PC-3 (cell line): ENCODE measurements around the gene USP40. TPM values are rescaled to one million over a fixed set of nuclear protein-coding genes. Genes with fewer than 3 reads are reported as not detected.

Experiments
- ATAC-seq: fragments of 200-7000 bp; cut with Tn5 transposase; 2 replicates; pipeline ENCODE4 v1.9.1; 2020; ENCODE audit warnings: mild to moderate bottlenecking, moderate library complexity
- BruUV-seq: library from RNA; stranded (reverse); fragments of 400-500 nt; replicated peaks from 2 replicates; lab custom pipeline; 2021; lab: Mats Ljungman, UMichigan
- CTCF ChIA-PET: fragments of 300-600 bp; sonication (Branson Sonifier 250); formaldehyde crosslinking; loops from one replicate; lab custom pipeline; 2022; ENCODE audit warnings: antibody characterized with exemption; lab: Charles Lee
- POLR2A ChIA-PET: fragments of 300-600 bp; sonication (Branson Sonifier 250); formaldehyde crosslinking; loops from one replicate; lab custom pipeline; 2022; ENCODE audit warnings: antibody characterized with exemption; ENCODE audit not compliant: unreplicated experiment; lab: Charles Lee
- DNase-seq: peaks from one replicate; pipeline ENCODE4 v3.0.0-alpha.2; 2015
- H2AFZ ChIP-seq: fragments of 300-600 bp; sonication (generic); 2 replicates; pipeline ENCODE4 v1.6.0; 2016; ENCODE audit warnings: antibody characterized with exemption, low read length
- H3F3A ChIP-seq: fragments of 300-600 bp; sonication (generic); one replicate; pipeline ENCODE4 v1.6.0; 2017; ENCODE audit warnings: antibody characterized with exemption, low read length, control low read depth, mild to moderate bottlenecking; ENCODE audit not compliant: unreplicated experiment
- H3K27ac ChIP-seq: fragments of 300-600 bp; sonication (generic); 2 replicates; pipeline ENCODE4 v1.5.1; 2016; ENCODE audit warnings: mild to moderate bottlenecking, low read length
- H3K27me3 ChIP-seq: fragments of 300-600 bp; sonication (generic); 2 replicates; pipeline ENCODE4 v1.6.1; 2016; ENCODE audit warnings: low read length, mixed read lengths
- H3K36me3 ChIP-seq: fragments of 300-600 bp; sonication (generic); 2 replicates; pipeline ENCODE4 v1.6.1; 2016; ENCODE audit warnings: low read depth, mixed run types, low read length, mixed read lengths
- H3K4me1 ChIP-seq: fragments of 300-600 bp; sonication (generic); 2 replicates; pipeline ENCODE4 v1.5.1; 2016; ENCODE audit warnings: low read length; ENCODE audit not compliant: insufficient read depth
- H3K4me2 ChIP-seq: fragments of 300-600 bp; sonication (generic); 2 replicates; pipeline ENCODE4 v1.6.0; 2016; ENCODE audit warnings: low read length
- H3K4me3 ChIP-seq: fragments of 300-600 bp; sonication (generic); 2 replicates; pipeline ENCODE4 v1.5.1; 2016; ENCODE audit warnings: mild to moderate bottlenecking, low read length, mixed read lengths
- H3K79me2 ChIP-seq: fragments of 300-600 bp; sonication (generic); 2 replicates; pipeline ENCODE4 v1.6.1; 2017; ENCODE audit warnings: low read length, mixed read lengths
- H3K9ac ChIP-seq: fragments of 300-600 bp; sonication (generic); 2 replicates; pipeline ENCODE4 v1.6.0; 2016; ENCODE audit warnings: mild to moderate bottlenecking, low read length
- H3K9me2 ChIP-seq: fragments of 300-600 bp; sonication (generic); replicated peaks from 2 replicates; pipeline ENCODE4 v1.6.1; 2016; ENCODE audit warnings: mixed run types, low read length, mixed read lengths
- H3K9me3 ChIP-seq: fragments of 300-600 bp; sonication (generic); 2 replicates; pipeline ENCODE4 v1.6.1; 2016; ENCODE audit warnings: low read length, mixed read lengths
- H4K20me1 ChIP-seq: fragments of 300-600 bp; sonication (generic); 2 replicates; pipeline ENCODE4 v1.6.1; 2016; ENCODE audit warnings: low read length, mixed read lengths
- EZH2 ChIP-seq: fragments of 300-600 bp; sonication (generic); IDR thresholded peaks from one replicate; pipeline ENCODE4 v1.6.1; 2017; ENCODE audit warnings: antibody characterized with exemption, mild to moderate bottlenecking, low read length; ENCODE audit not compliant: unreplicated experiment
- EZH2phosphoT487 ChIP-seq: fragments of 300-600 bp; sonication (generic); IDR thresholded peaks from 2 replicates; pipeline ENCODE4 v1.6.1; 2018; ENCODE audit warnings: mild to moderate bottlenecking, antibody characterized with exemption, low read length, borderline replicate concordance
- intact Hi-C: fragments of 100-400 bp; cut with micrococcal nuclease; formaldehyde crosslinking; loops from 2 replicates; pipeline ENCODE4 v1.9.0; 2023
- total RNA-seq: library from RNA; depleted of rRNA; stranded (reverse); fragments of >200 nt; gene quantifications from 2 replicates; pipeline ENCODE4 v1.2.3, GENCODE V29; 2014
- TF ChIP-seq, protein P1 (sequence below): fragments of 300-600 bp; sonication (generic); conservative IDR thresholded peaks from 2 replicates; pipeline ENCODE4 v1.5.1; 2017; ENCODE audit warnings: antibody characterized with exemption, low read depth, mild to moderate bottlenecking, low read length

The USP40 gene
- total RNA-seq, 1 experiment from 2014 or later, result 32.1 TPM

DNA sequence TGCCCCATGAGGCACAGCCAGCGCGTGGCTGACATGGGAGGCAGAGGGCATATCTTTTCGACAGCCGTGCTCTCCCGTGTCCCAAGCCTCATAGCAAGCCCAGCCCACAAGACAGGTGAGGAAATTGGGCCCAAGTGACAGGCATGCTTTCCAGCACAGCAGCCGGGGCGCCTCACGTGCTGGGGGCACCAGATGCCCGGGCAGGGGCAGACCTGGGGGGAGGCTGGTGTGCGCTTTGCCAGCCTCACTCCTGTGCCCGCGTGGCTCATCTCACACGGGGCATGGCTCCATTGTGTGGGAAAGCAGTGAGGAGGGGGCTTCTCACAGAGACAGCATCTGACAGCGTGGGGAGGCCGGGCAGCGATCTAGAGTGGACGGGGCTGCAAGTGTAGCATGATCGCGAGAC, 93.2 kb downstream of the USP40 start:
- no peak for DNase-seq
- Histone ChIP-seq H3K27me3 (no peaks in the 10 kb centered on the region), H4K20me1 (no peaks in the 10 kb centered on the region), H3K27ac (no peak overlapping the region), H3F3A (no peaks in the 10 kb centered on the region), H3K9me3 (no peaks in the 10 kb centered on the region), H3K4me1 (peaks cover 7% of the 10 kb centered on the region), H3K79me2 (no peaks in the 10 kb centered on the region), H3K4me3 (no peak overlapping the region), H3K4me2 (no peak overlapping the region), H3K9me2 (no peaks in the 10 kb centered on the region), H3K36me3 (peaks cover 15% of the 10 kb centered on the region), H2AFZ (no peak overlapping the region), H3K9ac (no peak overlapping the region)
- no peak for TF ChIP-seq EZH2
- TF ChIP-seq, protein P1, sequence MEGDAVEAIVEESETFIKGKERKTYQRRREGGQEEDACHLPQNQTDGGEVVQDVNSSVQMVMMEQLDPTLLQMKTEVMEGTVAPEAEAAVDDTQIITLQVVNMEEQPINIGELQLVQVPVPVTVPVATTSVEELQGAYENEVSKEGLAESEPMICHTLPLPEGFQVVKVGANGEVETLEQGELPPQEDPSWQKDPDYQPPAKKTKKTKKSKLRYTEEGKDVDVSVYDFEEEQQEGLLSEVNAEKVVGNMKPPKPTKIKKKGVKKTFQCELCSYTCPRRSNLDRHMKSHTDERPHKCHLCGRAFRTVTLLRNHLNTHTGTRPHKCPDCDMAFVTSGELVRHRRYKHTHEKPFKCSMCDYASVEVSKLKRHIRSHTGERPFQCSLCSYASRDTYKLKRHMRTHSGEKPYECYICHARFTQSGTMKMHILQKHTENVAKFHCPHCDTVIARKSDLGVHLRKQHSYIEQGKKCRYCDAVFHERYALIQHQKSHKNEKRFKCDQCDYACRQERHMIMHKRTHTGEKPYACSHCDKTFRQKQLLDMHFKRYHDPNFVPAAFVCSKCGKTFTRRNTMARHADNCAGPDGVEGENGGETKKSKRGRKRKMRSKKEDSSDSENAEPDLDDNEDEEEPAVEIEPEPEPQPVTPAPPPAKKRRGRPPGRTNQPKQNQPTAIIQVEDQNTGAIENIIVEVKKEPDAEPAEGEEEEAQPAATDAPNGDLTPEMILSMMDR, result no peak
- no peak for TF ChIP-seq EZH2phosphoT487
- intact Hi-C loops, result no loop called here
- ChIA-PET POLR2A (no interaction called here), CTCF (no interaction called here)
- no TSS peak for BruUV-seq
- ATAC-seq, result no peak

DNA sequence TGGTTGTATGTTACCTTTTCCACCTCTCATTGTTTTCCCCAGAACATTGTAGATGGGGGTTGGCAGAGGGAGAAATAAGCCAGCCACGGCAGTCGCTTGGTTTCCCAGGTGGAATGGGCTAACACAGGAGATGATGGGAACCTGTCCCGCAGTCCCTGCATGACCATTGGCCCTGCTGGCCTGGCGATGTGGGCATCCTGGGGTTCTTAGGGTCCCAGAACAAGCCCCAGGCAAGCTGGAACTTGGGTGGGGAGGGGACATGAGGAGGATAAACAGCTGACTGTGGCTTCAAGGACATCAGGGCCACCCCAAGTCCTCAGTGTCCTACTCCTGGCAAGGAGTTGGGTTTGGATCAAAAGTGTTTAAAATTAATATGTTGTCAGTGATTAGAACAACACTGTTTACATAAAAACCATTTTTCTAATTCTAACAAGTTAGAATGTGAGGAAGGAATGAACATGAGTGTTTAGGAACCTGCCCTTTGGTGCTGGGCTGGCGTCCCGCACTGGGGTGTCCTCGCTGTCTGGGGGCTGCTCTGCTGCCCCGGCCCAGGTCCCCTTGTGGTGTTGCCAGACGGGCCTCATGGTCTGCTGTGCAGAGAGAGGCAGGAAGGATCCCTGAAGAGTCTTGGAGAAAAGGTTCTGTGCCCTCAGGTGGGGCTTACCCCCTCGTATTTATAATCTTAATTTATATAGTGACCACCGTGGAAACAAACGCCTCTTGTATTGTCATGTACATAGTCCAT, 95.1 kb downstream of the USP40 start:
- Histone ChIP-seq H3K36me3 (peaks cover 21% of the 10 kb centered on the region), H3K4me3 (no peak overlapping the region), H3K79me2 (no peaks in the 10 kb centered on the region), H4K20me1 (no peaks in the 10 kb centered on the region), H3F3A (no peaks in the 10 kb centered on the region), H3K27me3 (no peaks in the 10 kb centered on the region), H3K9me3 (no peaks in the 10 kb centered on the region), H3K9me2 (no peaks in the 10 kb centered on the region), H3K4me1 (no peaks in the 10 kb centered on the region), H2AFZ (no peak overlapping the region), H3K9ac (no peak overlapping the region), H3K4me2 (no peak overlapping the region), H3K27ac (no peak overlapping the region)
- TF ChIP-seq, protein P1, result no peak
- TF ChIP-seq EZH2phosphoT487 (no peak), EZH2 (no peak)
- ChIA-PET POLR2A (no interaction called here), CTCF (no interaction called here)
- BruUV-seq, result no TSS peak
- intact Hi-C loops, result no loop called here
- ATAC-seq (no peak), DNase-seq (no peak)

DNA sequence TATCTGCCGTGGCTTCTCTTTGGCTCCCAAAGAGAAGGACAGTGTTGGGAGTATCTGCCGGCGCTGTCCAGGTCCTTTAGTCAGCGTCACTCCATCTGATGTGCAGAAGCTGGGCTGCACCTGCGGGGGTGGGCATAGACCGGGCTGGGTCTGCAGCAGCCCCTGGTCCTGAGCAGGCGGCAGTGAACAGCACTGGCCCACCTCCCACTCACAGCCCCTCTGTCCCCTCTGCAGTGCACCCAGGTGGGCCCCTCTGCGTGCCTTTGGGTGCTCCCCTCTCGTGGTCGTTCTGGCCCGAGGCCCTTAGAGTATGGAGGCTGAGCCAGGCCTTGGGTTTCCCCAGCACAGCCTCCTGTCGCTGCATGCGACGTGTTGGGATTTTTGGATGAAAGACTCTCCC, 95.7 kb downstream of the USP40 start:
- Histone ChIP-seq H3K9me3 (no peaks in the 10 kb centered on the region), H3K9me2 (no peaks in the 10 kb centered on the region), H3K9ac (no peak overlapping the region), H4K20me1 (no peaks in the 10 kb centered on the region), H2AFZ (no peak overlapping the region), H3K4me2 (no peak overlapping the region), H3K36me3 (peaks cover 23% of the 10 kb centered on the region), H3F3A (no peaks in the 10 kb centered on the region), H3K4me1 (no peaks in the 10 kb centered on the region), H3K79me2 (no peaks in the 10 kb centered on the region), H3K4me3 (no peak overlapping the region), H3K27me3 (no peaks in the 10 kb centered on the region), H3K27ac (no peak overlapping the region)
- BruUV-seq, result TSS peak; percentile 13
- CTCF ChIA-PET, result no interaction called here
- TF ChIP-seq, protein P1, result no peak
- TF ChIP-seq EZH2phosphoT487 (no peak), EZH2 (no peak)
- DNase-seq (no peak), ATAC-seq (no peak)
- intact Hi-C loops, result no loop called here
- POLR2A ChIA-PET, result no interaction called here
